Lower leg skin (tissue), 3 donors: ENCODE measurements around the gene PGLYRP3.

Source experiments
- CTCF ChIP-seq, 3 donors: fragments of 450-650 bp; IDR thresholded peaks; one replicate each; pipeline ENCODE4 v1.5.1; 2016; ENCODE audit warnings: antibody characterized with exemption in 3 of 3, mild to moderate bottlenecking in 3 of 3, moderate library complexity in 2 of 3
- POLR2A ChIP-seq, 2 donors: fragments of 450-650 bp; IDR thresholded peaks; one replicate each; pipeline ENCODE4 v1.6.1; 2016 to 2017; ENCODE audit warnings: antibody characterized with exemption in 2 of 2, mild to moderate bottlenecking in 1 of 2, moderate library complexity in 1 of 2

- TF ChIP-seq CTCF (IDR thresholded peaks at IDR 0.05) (no peak), POLR2A (IDR thresholded peaks at IDR 0.05) (no peak)
Observed at GRCh38 chr1:153357076-153357852, 44.5 kb upstream of the PGLYRP3 start.
